Adipose tissue (tissue), 3 donors: Measurements from ENCODE around the gene KAT2B. TPM values are rescaled to one million over a fixed set of nuclear protein-coding genes. Genes with fewer than 3 reads are reported as not detected.

Experiments
- H3K27ac ChIP-seq: one replicate; pipeline ENCODE4 v1.5.1; 2013; ENCODE audit warnings: low read depth, low read length
- whole genome bisulfite sequencing, 3 donors: extraction: QIAGEN DNeasy Blood & Tissue Kit; methylation state at CpG; one replicate each; pipeline ENCODE4 v1.1.7; 2013; 5-methylcytosine and 5-hydroxymethylcytosine counted together
- polyA plus RNA-seq, 3 donors: library from polyadenylated mRNA; stranded (reverse); fragments of 200-250 nt; gene quantifications; one replicate each; pipeline ENCODE4 v1.2.3, GENCODE V29; 2013
- donor health status: healthy with polysubstance abuse.
- donor health status: Bipolar disorder and iron deficiency.
- donor health status: healthy.

The KAT2B gene
- polyA plus RNA-seq, 3 donors, result 7.8 to 20.8 (median 10.0) TPM

GRCh38 chr3:20076296-20076997, 36.2 kb downstream of the KAT2B start:
- no peak overlapping the region for H3K27ac ChIP-seq
- 76 to 80% (median 77%) methylated on average over 6 of the region's 6 CpGs for WGBS, 3 donors

GRCh38 chr3:20077068-20077467, 36.8 kb downstream of the KAT2B start:
- WGBS, 3 donors, result 61 to 86% (median 64%) methylated on average over 1 of the region's 1 CpG
- H3K27ac ChIP-seq, result no peak overlapping the region

GRCh38 chr3:20078194-20078714, 38.0 kb downstream of the KAT2B start:
- WGBS, 3 donors, result 93 to 94% (median 94%) methylated on average over 9 of the region's 9 CpGs

GRCh38 chr3:20079621-20080020, 39.4 kb downstream of the KAT2B start:
- no peak overlapping the region for H3K27ac ChIP-seq
- 92% methylated on average over 5 of the region's 5 CpGs for WGBS, 3 donors

More at GRCh38 chr3:20078194-20078714, 38.0 kb downstream of the KAT2B start:
- no peak overlapping the region for H3K27ac ChIP-seq

GRCh38 chr3:20080956-20081554, 40.8 kb downstream of the KAT2B start:
- H3K27ac ChIP-seq, result no peak overlapping the region
- 7 to 27% (median 25%) methylated on average over 8 of the region's 8 CpGs for WGBS, 3 donors

- H3K27ac ChIP-seq, result no peak overlapping the region
Observed at GRCh38 chr3:20083253-20083652, 43.0 kb downstream of the KAT2B start.

- H3K27ac ChIP-seq, result no peak overlapping the region
- 94 to 100% (median 99%) methylated on average over 2 of the region's 2 CpGs for WGBS, 3 donors
Observed at GRCh38 chr3:20083953-20084352, 43.7 kb downstream of the KAT2B start.

- no peak overlapping the region for H3K27ac ChIP-seq
- 50 to 96% (median 93%) methylated on average over 2 of the region's 2 CpGs for WGBS, 3 donors
Observed at GRCh38 chr3:20091331-20092047, 51.2 kb downstream of the KAT2B start.

- no peak overlapping the region for H3K27ac ChIP-seq
- whole genome bisulfite sequencing, 3 donors, result 88 to 98% (median 97%) methylated on average over 4 of the region's 4 CpGs
Observed at GRCh38 chr3:20095470-20095869, 55.2 kb downstream of the KAT2B start.

GRCh38 chr3:20096135-20096685, 56.0 kb downstream of the KAT2B start:
- H3K27ac ChIP-seq, result no peak overlapping the region
- WGBS, 3 donors, result 64 to 78% (median 74%) methylated on average over 3 of the region's 3 CpGs

- H3K27ac ChIP-seq, result no peak overlapping the region
- 22 to 80% (median 78%) methylated on average over 1 of the region's 1 CpG for WGBS, 3 donors
Observed at GRCh38 chr3:20097015-20097414, 56.8 kb downstream of the KAT2B start.

- H3K27ac ChIP-seq, result no peak overlapping the region
- 94 to 95% (median 95%) methylated on average over 6 of the region's 6 CpGs for WGBS, 3 donors
Observed at GRCh38 chr3:20099060-20099459, 58.8 kb downstream of the KAT2B start.

GRCh38 chr3:20100151-20100550, 59.9 kb downstream of the KAT2B start:
- no peak overlapping the region for H3K27ac ChIP-seq
- 77 to 87% (median 83%) methylated on average over 1 of the region's 1 CpG for WGBS, 3 donors

GRCh38 chr3:20101041-20101440, 60.8 kb downstream of the KAT2B start:
- 92 to 94% (median 94%) methylated on average over 5 of the region's 5 CpGs for WGBS, 3 donors
- H3K27ac ChIP-seq, result no peak overlapping the region

GRCh38 chr3:20103731-20104130, 63.5 kb downstream of the KAT2B start:
- WGBS, 3 donors, result 93 to 100% (median 100%) methylated on average over 1 of the region's 1 CpG
- no peak overlapping the region for H3K27ac ChIP-seq

- 50 to 87% (median 62%) methylated on average over 5 of the region's 5 CpGs for WGBS, 3 donors
- H3K27ac ChIP-seq, result no peak overlapping the region
Observed at GRCh38 chr3:20104167-20104661, 64.0 kb downstream of the KAT2B start.

GRCh38 chr3:20105513-20106280, 65.5 kb downstream of the KAT2B start:
- H3K27ac ChIP-seq, result no peak overlapping the region
- 77 to 91% (median 81%) methylated on average over 7 of the region's 7 CpGs for WGBS, 3 donors

- WGBS, 3 donors, result 95 to 97% (median 95%) methylated on average over 5 of the region's 5 CpGs
- H3K27ac ChIP-seq, result no peak overlapping the region
Observed at GRCh38 chr3:20107722-20108121, 67.5 kb downstream of the KAT2B start.
